ENCODE results near the gene CAPS2.

Gene CAPS2

DNA sequence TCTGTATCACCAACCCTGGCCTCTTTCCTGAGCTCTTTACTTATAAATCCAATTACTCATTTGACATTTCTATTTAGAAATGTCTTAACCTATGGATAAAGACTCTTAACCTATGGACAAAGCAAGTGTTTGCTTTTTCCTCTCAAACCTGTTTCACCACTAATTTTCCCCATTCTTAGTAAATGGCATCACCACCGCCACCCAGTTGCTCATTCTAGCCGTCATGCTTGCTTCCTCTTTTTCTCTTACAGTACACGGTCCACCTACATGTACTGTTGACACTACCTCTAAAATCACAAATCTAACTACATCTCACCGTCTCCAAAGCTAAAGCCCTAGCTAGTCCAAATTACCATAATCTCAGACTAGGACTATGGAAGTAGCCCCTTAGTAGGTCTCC lies 60.0 kb downstream of the CAPS2 start:
- WGBS, 2 donors (ENCODE audit: extremely low coverage in 2 of 2, insufficient read length in 2 of 2, insufficient replicate concordance in 1 of 2), result 100% methylated on average over 1 of the region's 4 CpGs; no CpG with 5 or more reads in 1 of the 2 donors

DNA sequence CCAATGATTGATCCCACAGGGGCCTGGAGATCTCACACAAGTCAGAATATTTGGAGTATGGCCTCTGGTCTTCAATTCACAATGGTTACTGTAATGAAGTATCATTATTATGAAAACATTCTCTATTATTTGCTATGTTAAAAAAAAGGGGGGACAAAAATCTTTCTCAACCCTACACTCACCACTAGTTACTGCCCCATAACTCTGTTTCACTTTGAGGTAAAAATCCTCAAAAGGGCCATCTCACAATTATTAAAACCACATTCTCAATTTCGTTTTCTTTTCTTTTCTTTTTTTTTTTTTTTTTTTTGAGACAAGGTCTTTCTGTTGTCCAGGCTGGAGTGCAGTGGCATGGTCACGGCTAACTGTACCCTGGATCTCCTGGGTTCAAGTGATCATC lies 60.9 kb downstream of the CAPS2 start:
- no peak overlapping the region for H3K4ac ChIP-seq (ENCODE audit: low read length)
- H3K23ac ChIP-seq (ENCODE audit: low read depth, low read length, poor library complexity), result no peak overlapping the region
- H3K9me3 ChIP-seq (replicated peaks in 1 of 2; ENCODE audit: control insufficient read depth in 2 of 2, insufficient read depth in 1 of 2, low read depth in 1 of 2, low read length in 2 of 2), result no peaks in the 10 kb centered on the region
- no peak overlapping the region for H3K18ac ChIP-seq (ENCODE audit: low read length)
- no peak overlapping the region for H2AK5ac ChIP-seq (ENCODE audit: low read depth, low read length)
- no peaks in the 10 kb centered on the region for H3K36me3 ChIP-seq (replicated peaks in 1 of 2; ENCODE audit: control insufficient read depth in 2 of 2, insufficient read depth in 2 of 2, low read length in 2 of 2)
- no peak overlapping the region for H3K9ac ChIP-seq (ENCODE audit: low read depth, low read length, poor library complexity)
- H4K8ac ChIP-seq (ENCODE audit: low read depth, low read length), result no peak overlapping the region
- H3K4me2 ChIP-seq (ENCODE audit: insufficient read depth, low read length, poor library complexity, severe bottlenecking), result no peak overlapping the region
- 100% methylated on average over 1 of the region's 2 CpGs; no CpG with 5 or more reads in 1 of the 2 donors for WGBS, 2 donors (ENCODE audit: extremely low coverage in 2 of 2, insufficient read length in 2 of 2, insufficient replicate concordance in 1 of 2)
- H2BK12ac ChIP-seq (ENCODE audit: low read length), result no peak overlapping the region
- no peak overlapping the region for H2BK15ac ChIP-seq (ENCODE audit: low read length)
- H3K4me3 ChIP-seq (ENCODE audit: low read length in 2 of 2), result no peak overlapping the region
- no peak overlapping the region for H3K14ac ChIP-seq (ENCODE audit: low read length)
- no peak overlapping the region for H4K91ac ChIP-seq (ENCODE audit: low read depth, low read length, poor library complexity)
- no peaks in the 10 kb centered on the region for H3K79me1 ChIP-seq (ENCODE audit: low read depth, low read length)
- H3K4me1 ChIP-seq (ENCODE audit: control insufficient read depth in 2 of 2, insufficient read depth in 1 of 2, low read depth in 1 of 2, low read length in 2 of 2), result no peaks in the 10 kb centered on the region
- H2AFZ ChIP-seq (ENCODE audit: low read length), result no peak overlapping the region
- no peak overlapping the region for H2BK5ac ChIP-seq (ENCODE audit: low read length)
- no peak overlapping the region for H3K27ac ChIP-seq (replicated peaks; ENCODE audit: low read length)
- no peaks in the 10 kb centered on the region for H3K27me3 ChIP-seq (ENCODE audit: control insufficient read depth in 3 of 3, insufficient read depth in 3 of 3, low read depth in 1 of 3, low read length in 3 of 3)
- no peak overlapping the region for H2BK120ac ChIP-seq (ENCODE audit: low read depth, low read length)
- DNase-seq (ENCODE audit: low spot score), result no peak

More for the DNA sequence above, 60.0 kb downstream of the CAPS2 start:
- no peak overlapping the region for H2AFZ ChIP-seq (ENCODE audit: low read length)
- H2BK5ac ChIP-seq (ENCODE audit: low read length), result no peak overlapping the region
- H3K4me1 ChIP-seq (ENCODE audit: control insufficient read depth in 2 of 2, insufficient read depth in 1 of 2, low read depth in 1 of 2, low read length in 2 of 2), result no peaks in the 10 kb centered on the region
- no peak overlapping the region for H2AK5ac ChIP-seq (ENCODE audit: low read depth, low read length)
- no peaks in the 10 kb centered on the region for H3K27me3 ChIP-seq (ENCODE audit: control insufficient read depth in 3 of 3, insufficient read depth in 3 of 3, low read depth in 1 of 3, low read length in 3 of 3)
- no peak overlapping the region for H2BK120ac ChIP-seq (ENCODE audit: low read depth, low read length)
- H3K18ac ChIP-seq (ENCODE audit: low read length), result no peak overlapping the region
- H3K14ac ChIP-seq (ENCODE audit: low read length), result no peak overlapping the region
- no peak overlapping the region for H4K91ac ChIP-seq (ENCODE audit: low read depth, low read length, poor library complexity)
- H3K23ac ChIP-seq (ENCODE audit: low read depth, low read length, poor library complexity), result no peak overlapping the region
- no peak overlapping the region for H3K4me3 ChIP-seq (ENCODE audit: low read length in 2 of 2)
- H4K8ac ChIP-seq (ENCODE audit: low read depth, low read length), result no peak overlapping the region
- H3K4me2 ChIP-seq (ENCODE audit: insufficient read depth, low read length, poor library complexity, severe bottlenecking), result no peak overlapping the region
- no peak for DNase-seq (ENCODE audit: low spot score)
- no peaks in the 10 kb centered on the region for H3K9me3 ChIP-seq (replicated peaks in 1 of 2; ENCODE audit: control insufficient read depth in 2 of 2, insufficient read depth in 1 of 2, low read depth in 1 of 2, low read length in 2 of 2)
- no peaks in the 10 kb centered on the region for H3K36me3 ChIP-seq (replicated peaks in 1 of 2; ENCODE audit: control insufficient read depth in 2 of 2, insufficient read depth in 2 of 2, low read length in 2 of 2)
- no peak overlapping the region for H3K4ac ChIP-seq (ENCODE audit: low read length)
- no peak overlapping the region for H3K9ac ChIP-seq (ENCODE audit: low read depth, low read length, poor library complexity)
- H2BK15ac ChIP-seq (ENCODE audit: low read length), result no peak overlapping the region
- H2BK12ac ChIP-seq (ENCODE audit: low read length), result no peak overlapping the region
- no peaks in the 10 kb centered on the region for H3K79me1 ChIP-seq (ENCODE audit: low read depth, low read length)
- H3K27ac ChIP-seq (replicated peaks; ENCODE audit: low read length), result no peak overlapping the region

DNA sequence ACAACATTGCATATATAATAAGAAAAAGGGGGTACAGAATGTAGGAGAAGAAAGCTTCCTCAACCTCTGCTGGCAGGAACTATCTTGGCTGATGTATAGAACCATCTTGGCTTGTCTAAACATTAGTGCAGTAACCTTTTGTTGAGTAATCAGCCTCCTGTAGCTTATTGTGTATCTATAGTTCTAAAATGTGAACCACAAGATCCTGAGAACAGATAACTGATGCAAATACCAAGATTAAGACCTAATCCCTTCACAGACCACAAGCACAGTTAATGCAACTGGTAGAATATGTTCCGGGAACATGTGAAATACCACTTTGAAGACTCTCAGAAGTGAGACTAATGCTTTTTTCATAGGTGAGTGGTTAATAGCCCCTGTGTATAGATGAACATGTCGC lies 69.8 kb downstream of the CAPS2 start:
- Histone ChIP-seq H3K79me1 (ENCODE audit: low read depth, low read length) (no peaks in the 10 kb centered on the region), H3K4me2 (ENCODE audit: insufficient read depth, low read length, poor library complexity, severe bottlenecking) (no peak overlapping the region), H4K8ac (ENCODE audit: low read depth, low read length) (no peak overlapping the region), H2BK120ac (ENCODE audit: low read depth, low read length) (no peak overlapping the region), H3K36me3 (replicated peaks in 1 of 2; ENCODE audit: control insufficient read depth in 2 of 2, insufficient read depth in 2 of 2, low read length in 2 of 2) (no peaks in the 10 kb centered on the region), H2AK5ac (ENCODE audit: low read depth, low read length) (no peak overlapping the region), H3K4me3 (ENCODE audit: low read length in 2 of 2) (no peak overlapping the region), H2BK12ac (ENCODE audit: low read length) (no peak overlapping the region), H3K4me1 (ENCODE audit: control insufficient read depth in 2 of 2, insufficient read depth in 1 of 2, low read depth in 1 of 2, low read length in 2 of 2) (no peaks in the 10 kb centered on the region), H3K14ac (ENCODE audit: low read length) (no peak overlapping the region), H3K9ac (ENCODE audit: low read depth, low read length, poor library complexity) (no peak overlapping the region), H3K9me3 (replicated peaks in 1 of 2; ENCODE audit: control insufficient read depth in 2 of 2, insufficient read depth in 1 of 2, low read depth in 1 of 2, low read length in 2 of 2) (no peaks in the 10 kb centered on the region), H3K27me3 (ENCODE audit: control insufficient read depth in 3 of 3, insufficient read depth in 3 of 3, low read depth in 1 of 3, low read length in 3 of 3) (no peaks in the 10 kb centered on the region), H3K4ac (ENCODE audit: low read length) (no peak overlapping the region), H4K91ac (ENCODE audit: low read depth, low read length, poor library complexity) (no peak overlapping the region), H2BK5ac (ENCODE audit: low read length) (no peak overlapping the region), H2BK15ac (ENCODE audit: low read length) (no peak overlapping the region), H2AFZ (ENCODE audit: low read length) (no peak overlapping the region), H3K27ac (replicated peaks; ENCODE audit: low read length) (no peak overlapping the region), H3K18ac (ENCODE audit: low read length) (no peak overlapping the region), H3K23ac (ENCODE audit: low read depth, low read length, poor library complexity) (no peak overlapping the region)
- WGBS, 2 donors (ENCODE audit: extremely low coverage in 2 of 2, insufficient read length in 2 of 2, insufficient replicate concordance in 1 of 2), result no CpG with 5 or more reads among the region's 2 CpGs
- DNase-seq (ENCODE audit: low spot score), result no peak

DNA sequence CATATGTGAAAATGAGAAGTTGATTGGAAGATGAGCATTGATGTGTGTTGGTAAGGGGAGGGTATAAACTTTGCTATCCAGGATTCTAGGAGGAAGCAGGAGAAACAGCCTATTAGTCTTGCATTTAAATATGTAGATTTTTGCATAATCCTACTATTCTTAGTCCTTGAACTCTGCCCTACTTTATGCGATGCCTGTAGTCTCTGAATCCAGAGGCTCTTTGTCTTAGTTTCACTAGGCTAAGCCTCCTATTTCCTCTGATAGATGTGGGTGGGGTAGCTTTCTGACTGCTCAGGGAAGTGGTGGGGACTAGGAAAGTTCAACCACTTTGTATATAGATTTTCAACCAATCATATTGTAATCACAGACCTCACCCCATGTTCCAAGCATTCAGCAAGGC lies 71.0 kb downstream of the CAPS2 start:
- Histone ChIP-seq H2BK12ac (ENCODE audit: low read length) (no peak overlapping the region), H3K36me3 (replicated peaks in 1 of 2; ENCODE audit: control insufficient read depth in 2 of 2, insufficient read depth in 2 of 2, low read length in 2 of 2) (no peaks in the 10 kb centered on the region), H3K4me1 (ENCODE audit: control insufficient read depth in 2 of 2, insufficient read depth in 1 of 2, low read depth in 1 of 2, low read length in 2 of 2) (no peaks in the 10 kb centered on the region), H3K4me2 (ENCODE audit: insufficient read depth, low read length, poor library complexity, severe bottlenecking) (no peak overlapping the region), H3K9me3 (replicated peaks in 1 of 2; ENCODE audit: control insufficient read depth in 2 of 2, insufficient read depth in 1 of 2, low read depth in 1 of 2, low read length in 2 of 2) (no peaks in the 10 kb centered on the region), H4K91ac (ENCODE audit: low read depth, low read length, poor library complexity) (no peak overlapping the region), H4K8ac (ENCODE audit: low read depth, low read length) (no peak overlapping the region), H3K9ac (ENCODE audit: low read depth, low read length, poor library complexity) (no peak overlapping the region), H3K18ac (ENCODE audit: low read length) (no peak overlapping the region), H3K4ac (ENCODE audit: low read length) (no peak overlapping the region), H3K4me3 (ENCODE audit: low read length in 2 of 2) (no peak overlapping the region), H2AFZ (ENCODE audit: low read length) (no peak overlapping the region), H2BK5ac (ENCODE audit: low read length) (no peak overlapping the region), H3K27ac (replicated peaks; ENCODE audit: low read length) (no peak overlapping the region), H3K14ac (ENCODE audit: low read length) (no peak overlapping the region), H2AK5ac (ENCODE audit: low read depth, low read length) (no peak overlapping the region), H2BK120ac (ENCODE audit: low read depth, low read length) (no peak overlapping the region), H3K79me1 (ENCODE audit: low read depth, low read length) (no peaks in the 10 kb centered on the region), H3K23ac (ENCODE audit: low read depth, low read length, poor library complexity) (no peak overlapping the region), H3K27me3 (ENCODE audit: control insufficient read depth in 3 of 3, insufficient read depth in 3 of 3, low read depth in 1 of 3, low read length in 3 of 3) (no peaks in the 10 kb centered on the region), H2BK15ac (ENCODE audit: low read length) (no peak overlapping the region)
- no peak for DNase-seq (ENCODE audit: low spot score)
- WGBS, 2 donors (ENCODE audit: extremely low coverage in 2 of 2, insufficient read length in 2 of 2, insufficient replicate concordance in 1 of 2), result no CpG with 5 or more reads among the region's 1 CpG
